Panc1 (cell line): Measurements from ENCODE around the gene MAPK8IP2. TPM values are rescaled to one million over a fixed set of nuclear protein-coding genes. Genes with fewer than 3 reads are reported as not detected.
A peak's percentile ranks its signal among the peaks of the same experiment; 100 is the strongest.

Experiments used
- ATAC-seq: fragments of 200-7000 bp; cut with Tn5 transposase; 2 replicates; pipeline ENCODE4 v1.9.1; 2020; ENCODE audit warnings: mild to moderate bottlenecking, moderate library complexity
- BruUV-seq: library from RNA; stranded (reverse); fragments of 400-500 nt; replicated peaks from 2 replicates; lab custom pipeline; 2021; lab: Mats Ljungman, UMichigan
- CTCF ChIA-PET: fragments of 300-600 bp; sonication (Branson Sonifier 250); formaldehyde crosslinking; loops from one replicate; lab custom pipeline; 2022; ENCODE audit warnings: antibody characterized with exemption; lab: Charles Lee
- POLR2A ChIA-PET: fragments of 300-600 bp; sonication (Branson Sonifier 250); formaldehyde crosslinking; loops from one replicate; lab custom pipeline; 2022; ENCODE audit warnings: antibody characterized with exemption; lab: Charles Lee
- DNase-seq: peaks from one replicate; pipeline ENCODE4 v3.0.0-alpha.2; 2010; ENCODE audit warnings: low read depth, low spot score
- H3K27ac ChIP-seq: 2 replicates; pipeline ENCODE4 v1.5.1; 2011; ENCODE audit warnings: mild to moderate bottlenecking, low read length, inconsistent platforms
- H3K27me3 ChIP-seq: fragments of 200-500 bp; sonication (Bioruptor generic); 2 replicates; pipeline ENCODE4 v1.6.0; 2014; ENCODE audit warnings: low read length, inconsistent platforms; ENCODE audit not compliant: control insufficient read depth, insufficient read depth
- H3K36me3 ChIP-seq: fragments of 200-500 bp; sonication (Bioruptor generic); 2 replicates; pipeline ENCODE4 v1.5.1; 2014; ENCODE audit warnings: inconsistent platforms, mild to moderate bottlenecking, low read length, moderate library complexity; ENCODE audit not compliant: control insufficient read depth, insufficient read depth
- H3K4me1 ChIP-seq: 2 replicates; pipeline ENCODE4 v1.5.1; 2011; ENCODE audit warnings: inconsistent platforms, mild to moderate bottlenecking, low read length, moderate library complexity; ENCODE audit not compliant: control insufficient read depth, insufficient read depth
- H3K4me3 ChIP-seq, 2 experiments: 2 replicates each; pipeline ENCODE4 v1.5.1; 2011 to 2012; ENCODE audit warnings: low read depth in 2 of 2, low read length in 2 of 2, mild to moderate bottlenecking in 2 of 2, inconsistent platforms in 1 of 2, moderate library complexity in 1 of 2
- H3K9me3 ChIP-seq: fragments of 200-500 bp; sonication (Bioruptor generic); 2 replicates; pipeline ENCODE4 v1.5.1; 2014; ENCODE audit warnings: low read depth, mild to moderate bottlenecking, inconsistent platforms, low read length, moderate library complexity; ENCODE audit not compliant: control insufficient read depth, insufficient read depth
- CTCF ChIP-seq: fragments of 450-650 bp; IDR thresholded peaks from 2 replicates; pipeline ENCODE4 v1.5.1; 2017; ENCODE audit warnings: mild to moderate bottlenecking
- POLR2AphosphoS5 ChIP-seq: IDR thresholded peaks from 2 replicates; pipeline ENCODE4 v1.6.1; 2012; ENCODE audit warnings: mild to moderate bottlenecking, low read depth, low read length, moderate library complexity
- SIN3A ChIP-seq: IDR thresholded peaks from 2 replicates; pipeline ENCODE4 v1.6.1; 2012; ENCODE audit warnings: low read depth, mild to moderate bottlenecking, low read length, moderate library complexity, borderline replicate concordance; ENCODE audit not compliant: insufficient read depth
- TCF7L2 ChIP-seq: IDR thresholded peaks from 2 replicates; pipeline ENCODE4 v1.6.1; 2011; ENCODE audit warnings: mild to moderate bottlenecking, low read depth, low read length, inconsistent platforms
- in situ Hi-C: cut with HindIII; loops from 2 replicates; pipeline ENCODE4 v1.10.0; 2016; ENCODE audit warnings: low sequenced_read_pairs, low pct_unique_long_range_greater_than_20kb
- intact Hi-C: fragments of 100-400 bp; cut with micrococcal nuclease; formaldehyde crosslinking; loops from one replicate; pipeline ENCODE4 v1.10.0; 2022; ENCODE audit not compliant: unreplicated experiment
- total RNA-seq: library from RNA; stranded (reverse); gene quantifications from one replicate; pipeline ENCODE4 v1.2.1, GENCODE V29; 2021; ENCODE audit not compliant: unreplicated experiment
- TF ChIP-seq, protein P1 (sequence below), 2 experiments: IDR thresholded peaks; 2 replicates each; pipeline ENCODE4 v1.6.1; 2011 to 2012; ENCODE audit warnings: low read depth in 2 of 2, control low read depth in 1 of 2, low read length in 1 of 2, mild to moderate bottlenecking in 1 of 2, moderate library complexity in 1 of 2; ENCODE audit not compliant: insufficient read depth in 1 of 2

The MAPK8IP2 gene
- total RNA-seq, 1 experiment from 2014 or later = 38.4 TPM

DNA sequence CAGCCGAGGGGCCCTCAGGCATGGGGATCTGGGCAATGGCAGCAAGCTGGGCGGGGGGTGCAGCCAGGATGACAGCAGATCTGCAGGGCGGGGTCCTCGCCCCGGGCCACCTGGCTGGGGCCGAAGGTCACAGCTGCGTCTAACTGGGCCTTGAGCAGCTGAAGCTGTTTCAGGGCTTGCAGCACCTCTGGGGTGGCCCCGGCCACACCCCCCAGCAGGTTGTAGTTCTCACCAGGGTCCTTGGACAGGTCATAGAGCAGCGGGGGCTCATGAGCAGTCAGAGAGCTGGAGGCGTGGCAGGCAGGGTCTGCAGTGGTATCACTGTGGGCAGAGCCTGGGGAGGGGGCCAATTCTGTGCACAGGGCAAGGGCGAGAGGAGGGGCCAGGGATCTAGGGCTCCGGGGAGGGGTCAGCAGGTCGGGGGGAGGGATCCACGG is 24.6 kb downstream of the MAPK8IP2 start:
- intact Hi-C loops (no loop called here), in situ Hi-C loops (no loop called here)
- ChIA-PET CTCF (no interaction called here), POLR2A (no interaction called here)
- ATAC-seq (no peak), DNase-seq (no peak)
- no peaks in the 10 kb centered on the region; the same call in 1 of the 2 replicates for H3K36me3 ChIP-seq
- TF ChIP-seq TCF7L2 = no peak
- TF ChIP-seq SIN3A = no peak
- no peak for TF ChIP-seq CTCF
- no peak for TF ChIP-seq POLR2AphosphoS5
- TF ChIP-seq, protein P1, sequence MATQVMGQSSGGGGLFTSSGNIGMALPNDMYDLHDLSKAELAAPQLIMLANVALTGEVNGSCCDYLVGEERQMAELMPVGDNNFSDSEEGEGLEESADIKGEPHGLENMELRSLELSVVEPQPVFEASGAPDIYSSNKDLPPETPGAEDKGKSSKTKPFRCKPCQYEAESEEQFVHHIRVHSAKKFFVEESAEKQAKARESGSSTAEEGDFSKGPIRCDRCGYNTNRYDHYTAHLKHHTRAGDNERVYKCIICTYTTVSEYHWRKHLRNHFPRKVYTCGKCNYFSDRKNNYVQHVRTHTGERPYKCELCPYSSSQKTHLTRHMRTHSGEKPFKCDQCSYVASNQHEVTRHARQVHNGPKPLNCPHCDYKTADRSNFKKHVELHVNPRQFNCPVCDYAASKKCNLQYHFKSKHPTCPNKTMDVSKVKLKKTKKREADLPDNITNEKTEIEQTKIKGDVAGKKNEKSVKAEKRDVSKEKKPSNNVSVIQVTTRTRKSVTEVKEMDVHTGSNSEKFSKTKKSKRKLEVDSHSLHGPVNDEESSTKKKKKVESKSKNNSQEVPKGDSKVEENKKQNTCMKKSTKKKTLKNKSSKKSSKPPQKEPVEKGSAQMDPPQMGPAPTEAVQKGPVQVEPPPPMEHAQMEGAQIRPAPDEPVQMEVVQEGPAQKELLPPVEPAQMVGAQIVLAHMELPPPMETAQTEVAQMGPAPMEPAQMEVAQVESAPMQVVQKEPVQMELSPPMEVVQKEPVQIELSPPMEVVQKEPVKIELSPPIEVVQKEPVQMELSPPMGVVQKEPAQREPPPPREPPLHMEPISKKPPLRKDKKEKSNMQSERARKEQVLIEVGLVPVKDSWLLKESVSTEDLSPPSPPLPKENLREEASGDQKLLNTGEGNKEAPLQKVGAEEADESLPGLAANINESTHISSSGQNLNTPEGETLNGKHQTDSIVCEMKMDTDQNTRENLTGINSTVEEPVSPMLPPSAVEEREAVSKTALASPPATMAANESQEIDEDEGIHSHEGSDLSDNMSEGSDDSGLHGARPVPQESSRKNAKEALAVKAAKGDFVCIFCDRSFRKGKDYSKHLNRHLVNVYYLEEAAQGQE (IDR thresholded peaks at IDR 0.05; ENCODE audit: insufficient read depth in 1 of 2, low read depth in 2 of 2, low read length in 1 of 2) = no peak
- peaks cover 7% of the 10 kb centered on the region for H3K4me1 ChIP-seq
- H3K9me3 ChIP-seq = no peaks in the 10 kb centered on the region
- no peak overlapping the region for H3K4me3 ChIP-seq
- BruUV-seq = no TSS peak
- no peak overlapping the region for H3K27ac ChIP-seq
- H3K27me3 ChIP-seq = no peaks in the 10 kb centered on the region

DNA sequence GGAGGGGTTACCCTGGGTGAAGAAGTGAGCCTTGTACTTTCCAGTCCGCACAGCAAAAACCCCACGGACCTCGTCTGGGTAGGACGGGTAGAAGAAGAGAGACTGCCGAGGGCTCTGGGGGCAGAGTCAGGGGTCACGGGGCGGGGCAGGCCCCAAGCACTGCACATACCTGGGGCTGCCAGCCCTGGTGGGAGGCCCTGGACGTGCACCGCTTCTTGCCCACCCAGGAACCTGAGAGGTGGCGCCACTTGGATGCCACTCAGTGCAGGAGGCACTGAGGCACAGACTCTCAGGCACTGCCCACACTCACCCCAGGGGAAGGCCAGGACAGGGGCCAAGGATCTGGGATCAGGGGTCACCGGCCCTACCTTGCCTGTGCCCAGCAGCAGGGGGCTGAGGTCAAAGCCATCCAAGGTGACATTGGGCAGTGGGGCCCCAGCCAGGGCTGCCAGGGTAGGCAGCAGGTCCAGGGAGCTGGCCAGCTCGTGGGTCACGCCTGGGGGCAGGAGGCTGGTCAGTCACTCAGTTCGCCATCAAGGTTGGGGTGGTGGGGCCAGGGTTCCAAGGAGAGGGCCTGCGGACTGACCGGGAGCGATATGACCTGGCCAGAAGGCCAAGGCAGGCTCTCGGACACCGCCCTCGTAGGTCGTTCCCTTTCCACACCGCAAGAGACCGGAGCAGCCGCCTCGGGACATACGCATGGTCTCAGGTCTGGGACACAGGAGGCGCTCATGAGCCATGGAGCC is 25.1 kb downstream of the MAPK8IP2 start:
- POLR2A ChIA-PET = no interaction called here
- H3K36me3 ChIP-seq = no peaks in the 10 kb centered on the region; the same call in 1 of the 2 replicates
- BruUV-seq = no TSS peak
- peak; percentile 40; the same call in 1 of the 2 replicates for ATAC-seq
- no peaks in the 10 kb centered on the region for H3K9me3 ChIP-seq
- in situ Hi-C loops = no loop called here
- CTCF ChIA-PET = no interaction called here
- H3K4me1 ChIP-seq = peaks cover 7% of the 10 kb centered on the region
- no peak overlapping the region for H3K4me3 ChIP-seq
- no peaks in the 10 kb centered on the region for H3K27me3 ChIP-seq
- DNase-seq = no peak
- intact Hi-C loops = loop anchor here (1.0 kb wide), 1 partner anchor 66 kb away; no protein-coding TSS in a partner anchor
- no peak overlapping the region for H3K27ac ChIP-seq
- peak; percentile 63 for TF ChIP-seq CTCF
- TF ChIP-seq SIN3A = no peak
- TF ChIP-seq TCF7L2 = no peak
- TF ChIP-seq, protein P1 (IDR thresholded peaks at IDR 0.05; ENCODE audit: insufficient read depth in 1 of 2, low read depth in 2 of 2, low read length in 1 of 2) = no peak
- no peak for TF ChIP-seq POLR2AphosphoS5
